ENCODE measurements around the gene PDE6H. TPM values are rescaled to one million over a fixed set of nuclear protein-coding genes. Genes with fewer than 3 reads are reported as not detected.

PDE6H gene
- polyA plus RNA-seq, 1 donor (not counting 4 experiments of a cell fraction or from before 2014, with no cell fraction given): not detected

GRCh38 chr12:15015121-15015520 is 42.3 kb downstream of the PDE6H start:
- Histone ChIP-seq H3K36me3 (ENCODE audit: control insufficient read depth in 2 of 2, extremely low read depth in 1 of 2, insufficient read depth in 2 of 2, low read length in 2 of 2) (no peaks in the 10 kb centered on the region), H3K79me2 (ENCODE audit: control insufficient read depth, insufficient read depth, low read length) (no peaks in the 10 kb centered on the region), H3K9me3 (ENCODE audit: control insufficient read depth, low read depth, low read length) (no peaks in the 10 kb centered on the region), H3K4me2 (ENCODE audit: control insufficient read depth, extremely low read depth, insufficient read depth, low read depth, low read length) (no peak overlapping the region), H3K4me1 (ENCODE audit: control insufficient read depth, extremely low read depth, insufficient read depth, low read length) (no peaks in the 10 kb centered on the region), H3K27ac (ENCODE audit: control insufficient read depth, insufficient read depth, low read length) (no peak overlapping the region), H3K4me3 (ENCODE audit: control insufficient read depth in 2 of 3, extremely low read depth in 1 of 3, insufficient read depth in 2 of 3, low read depth in 1 of 3, low read length in 3 of 3) (no peak overlapping the region), H3K9ac (ENCODE audit: control insufficient read depth, extremely low read depth, insufficient read depth, low read length) (no peak overlapping the region), H3K27me3 (ENCODE audit: control insufficient read depth, extremely low read depth, insufficient read depth, low read length) (no peaks in the 10 kb centered on the region), H3K9me1 (ENCODE audit: control insufficient read depth, extremely low read depth, insufficient read depth, low read length) (no peaks in the 10 kb centered on the region), H2AFZ (ENCODE audit: control insufficient read depth, low read length) (no peak overlapping the region), H4K20me1 (ENCODE audit: control insufficient read depth, extremely low read depth, insufficient read depth, low read length) (no peaks in the 10 kb centered on the region)
- DNase-seq (ENCODE audit: low read depth, low spot score) (no peak), FAIRE-seq (no peak)
- TF ChIP-seq EZH2 (IDR thresholded peaks at IDR 0.05; ENCODE audit: low read length) (no peak), CTCF (optimal IDR thresholded peaks at IDR 0.05 in 1 of 3, IDR thresholded peaks at IDR 0.05 in 1 of 3, conservative IDR thresholded peaks at IDR 0.05 in 1 of 3; ENCODE audit: extremely low read depth in 1 of 3, insufficient read depth in 2 of 3, low read length in 3 of 3) (no peak)
- dilution Hi-C loops (cut with MboI; ENCODE audit: extremely low pct_ligation_motif_present, low sequenced_read_pairs): no loop called here

DNA sequence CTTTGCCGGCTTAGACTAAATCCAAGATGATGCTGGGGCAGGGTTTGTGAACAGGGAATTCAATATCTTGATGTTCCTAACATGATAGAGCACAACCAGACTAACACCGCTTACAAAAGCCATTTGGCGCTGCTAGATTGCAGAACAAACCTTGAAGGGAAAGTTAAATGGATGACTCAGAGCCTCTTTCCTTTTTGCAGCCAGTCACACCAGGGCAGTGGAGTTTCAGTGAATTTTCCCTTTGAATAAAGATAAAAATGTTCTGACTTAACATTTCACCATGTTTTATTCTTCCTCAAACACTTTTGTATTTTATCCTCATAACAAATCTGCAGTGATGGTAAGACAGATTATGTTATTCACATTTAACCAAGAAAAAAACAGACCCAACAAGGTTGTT is 47.3 kb downstream of the PDE6H start:
- Histone ChIP-seq H3K4me3 (ENCODE audit: control insufficient read depth in 2 of 3, extremely low read depth in 1 of 3, insufficient read depth in 2 of 3, low read depth in 1 of 3, low read length in 3 of 3) (no peak overlapping the region), H2AFZ (ENCODE audit: control insufficient read depth, low read length) (no peak overlapping the region), H3K9ac (ENCODE audit: control insufficient read depth, extremely low read depth, insufficient read depth, low read length) (no peak overlapping the region), H3K79me2 (ENCODE audit: control insufficient read depth, insufficient read depth, low read length) (no peaks in the 10 kb centered on the region), H3K9me3 (ENCODE audit: control insufficient read depth, low read depth, low read length) (no peaks in the 10 kb centered on the region), H3K27ac (ENCODE audit: control insufficient read depth, insufficient read depth, low read length) (no peak overlapping the region), H4K20me1 (ENCODE audit: control insufficient read depth, extremely low read depth, insufficient read depth, low read length) (no peaks in the 10 kb centered on the region), H3K27me3 (ENCODE audit: control insufficient read depth, extremely low read depth, insufficient read depth, low read length) (no peaks in the 10 kb centered on the region), H3K4me2 (ENCODE audit: control insufficient read depth, extremely low read depth, insufficient read depth, low read depth, low read length) (no peak overlapping the region), H3K4me1 (ENCODE audit: control insufficient read depth, extremely low read depth, insufficient read depth, low read length) (no peaks in the 10 kb centered on the region), H3K9me1 (ENCODE audit: control insufficient read depth, extremely low read depth, insufficient read depth, low read length) (no peaks in the 10 kb centered on the region), H3K36me3 (ENCODE audit: control insufficient read depth in 2 of 2, extremely low read depth in 1 of 2, insufficient read depth in 2 of 2, low read length in 2 of 2) (no peaks in the 10 kb centered on the region)
- DNase-seq (ENCODE audit: low read depth, low spot score): no peak
- no peak for FAIRE-seq
- dilution Hi-C loops (cut with MboI; ENCODE audit: extremely low pct_ligation_motif_present, low sequenced_read_pairs): no loop called here
- TF ChIP-seq CTCF (optimal IDR thresholded peaks at IDR 0.05 in 1 of 3, IDR thresholded peaks at IDR 0.05 in 1 of 3, conservative IDR thresholded peaks at IDR 0.05 in 1 of 3; ENCODE audit: extremely low read depth in 1 of 3, insufficient read depth in 2 of 3, low read length in 3 of 3) (no peak), EZH2 (IDR thresholded peaks at IDR 0.05; ENCODE audit: low read length) (no peak)

Other genes starting within 250 kb of the PDE6H start
- gene WBP11, start 169.6 kb upstream of the PDE6H start, polyA plus RNA-seq: 4.8 to 21.0 TPM (median 13.1 TPM) in 3 replicates
- 1.3 to 3.2 TPM (median 2.4 TPM) in 3 replicates for gene C12orf60, start 169.4 kb upstream of the PDE6H start, polyA plus RNA-seq
- not detected in 3 replicates for gene SMCO3, start 158.9 kb upstream of the PDE6H start, polyA plus RNA-seq
- not detected in 3 replicates for gene ART4, start 129.5 kb upstream of the PDE6H start, polyA plus RNA-seq
- gene MGP, start 87.2 kb upstream of the PDE6H start, polyA plus RNA-seq: 0.24 to 0.33 TPM (median 0.31 TPM) in 3 replicates
- gene ERP27, start 34.5 kb upstream of the PDE6H start, polyA plus RNA-seq: 0.06 to 0.18 TPM (median 0.17 TPM) in 3 replicates
- gene ARHGDIB, start 11.4 kb upstream of the PDE6H start, polyA plus RNA-seq: 78.5 to 190 TPM (median 164 TPM) in 3 replicates
- not detected in 3 replicates for gene RERG, start 248.4 kb downstream of the PDE6H start, polyA plus RNA-seq

Data from keratinocyte (primary cell).